GM18907 (cell line): Measurements from ENCODE around the gene FOXA2.

Source experiments
- ATAC-seq: cut with Tn5 transposase; IDR thresholded peaks from one replicate; pipeline ENCODE4 v1.9.1; 2021; ENCODE audit warnings: mild to moderate bottlenecking, moderate library complexity; ENCODE audit not compliant: unreplicated experiment

The FOXA2 gene

DNA sequence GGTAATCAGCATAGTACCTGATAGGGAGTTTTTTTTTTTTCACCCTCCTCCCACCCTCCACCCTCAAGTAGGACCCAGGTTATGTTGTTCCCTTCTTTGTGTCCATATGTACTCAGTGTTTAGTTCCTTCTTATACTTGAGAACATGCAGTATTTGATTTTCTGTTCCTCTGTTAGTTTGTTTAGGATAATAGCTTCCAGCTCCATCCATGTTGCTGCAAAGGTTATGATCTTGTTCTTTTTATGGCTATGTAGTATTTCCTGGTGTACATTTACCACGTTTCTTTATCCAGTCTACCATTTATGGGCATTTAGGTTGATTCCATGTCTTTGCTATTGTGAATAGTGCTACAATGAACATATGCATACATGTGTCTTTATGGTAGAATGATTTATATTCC is 41.9 kb downstream of the FOXA2 start:
- no peak for ATAC-seq

- no peak for ATAC-seq
Observed at GRCh38 chr20:22540832-22541231, 43.5 kb downstream of the FOXA2 start.

- ATAC-seq: no peak
Observed at GRCh38 chr20:22536956-22537756, 47.2 kb downstream of the FOXA2 start.

- ATAC-seq: no peak
Observed at GRCh38 chr20:22536141-22536828, 48.1 kb downstream of the FOXA2 start.

- ATAC-seq: no peak
Observed at GRCh38 chr20:22535483-22535882, 48.9 kb downstream of the FOXA2 start.

GRCh38 chr20:22533823-22534751 is 50.3 kb downstream of the FOXA2 start:
- no peak for ATAC-seq

DNA sequence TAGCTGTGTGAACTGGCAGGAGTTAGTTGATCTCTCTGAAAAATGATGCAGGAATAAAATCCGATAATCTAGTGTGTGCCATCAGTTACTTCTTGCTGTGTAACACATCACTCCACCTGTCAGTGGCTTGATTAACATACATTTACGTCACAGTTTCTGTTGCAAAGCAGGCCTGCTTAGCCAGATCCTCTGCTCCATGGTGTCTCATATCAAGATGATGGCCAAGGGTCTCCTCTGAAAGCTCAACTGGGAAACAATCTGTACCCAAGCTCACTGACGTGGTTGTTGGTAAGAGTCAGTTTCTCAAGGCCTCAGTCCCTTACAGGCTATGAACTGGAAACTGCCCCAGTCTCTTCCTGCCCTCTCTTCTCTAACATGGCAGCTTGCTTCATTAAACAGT is 51.8 kb downstream of the FOXA2 start:
- no peak for ATAC-seq

DNA sequence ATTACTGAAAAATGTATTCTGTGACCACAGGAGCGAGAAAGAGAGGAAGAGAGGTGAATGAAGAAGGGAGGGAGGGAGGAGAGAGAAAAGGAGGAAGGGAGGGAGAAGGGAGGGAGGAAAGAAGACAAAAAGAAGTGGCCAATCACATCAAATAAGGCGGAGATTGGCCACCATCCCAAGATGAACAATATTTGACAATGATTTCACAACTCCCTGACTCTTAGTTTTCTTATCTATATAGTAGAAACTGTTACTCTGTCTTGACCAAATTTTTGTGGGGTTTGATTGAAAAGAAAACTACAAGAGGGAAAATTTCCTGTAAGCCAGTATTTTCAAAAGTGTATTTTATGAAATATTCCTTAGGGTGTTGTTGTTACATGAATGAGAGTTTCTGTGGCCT is 52.6 kb downstream of the FOXA2 start:
- no peak for ATAC-seq

- ATAC-seq: no peak
Observed at GRCh38 chr20:22531056-22531615, 53.2 kb downstream of the FOXA2 start.
